HEK293T (cell line): ENCODE data around the gene NUDT16L1.

Source experiments
- CTCF ChIA-PET: fragments of 350-600 bp; formaldehyde crosslinking; extraction: SDS; loops from one replicate; lab custom pipeline; 2021; ENCODE audit warnings: antibody characterized with exemption, inconsistent platforms; lab: Yijun Ruan, JAX
- POLR2A ChIA-PET: fragments of 350-600 bp; formaldehyde crosslinking; extraction: SDS; loops from one replicate; lab custom pipeline; 2020; ENCODE audit warnings: antibody characterized with exemption, inconsistent platforms; lab: Yijun Ruan, JAX
- DNase-seq: peaks from one replicate; pipeline ENCODE4 v3.0.0; 2012; ENCODE audit warnings: mixed read lengths; ENCODE audit errors: extremely low spot score
- ARNT ChIP-seq: fragments of 450-650 bp; IDR thresholded peaks from 2 replicates; pipeline ENCODE4 v1.6.1; 2017; ENCODE audit warnings: mild to moderate bottlenecking
- BHLHE40 ChIP-seq: fragments of 450-650 bp; IDR thresholded peaks from 2 replicates; pipeline ENCODE4 v1.6.1; 2016; ENCODE audit warnings: mild to moderate bottlenecking, moderate library complexity, borderline replicate concordance
- CTBP1 ChIP-seq: fragments of 450-650 bp; IDR thresholded peaks from 2 replicates; pipeline ENCODE4 v1.6.1; 2016; ENCODE audit warnings: borderline replicate concordance
- ELF4 ChIP-seq: fragments of 450-650 bp; IDR thresholded peaks from 2 replicates; pipeline ENCODE4 v1.6.1; 2017; ENCODE audit warnings: antibody characterized with exemption
- FOXA1 ChIP-seq: fragments of 450-650 bp; IDR thresholded peaks from 2 replicates; pipeline ENCODE4 v1.6.1; 2016; ENCODE audit warnings: mild to moderate bottlenecking
- FOXK2 ChIP-seq: fragments of 450-650 bp; IDR thresholded peaks from 2 replicates; pipeline ENCODE4 v1.6.1; 2016; ENCODE audit warnings: mild to moderate bottlenecking
- FOXM1 ChIP-seq: fragments of 450-650 bp; IDR thresholded peaks from 2 replicates; pipeline ENCODE4 v1.6.1; 2017; ENCODE audit warnings: mild to moderate bottlenecking, borderline replicate concordance
- HDGF ChIP-seq: fragments of 450-650 bp; IDR thresholded peaks from 2 replicates; pipeline ENCODE4 v1.6.1; 2017; ENCODE audit warnings: antibody characterized with exemption, borderline replicate concordance
- L3MBTL2 ChIP-seq: fragments of 450-650 bp; conservative IDR thresholded peaks from 2 replicates; pipeline ENCODE4 v1.6.1; 2016; ENCODE audit warnings: mild to moderate bottlenecking
- LEF1 ChIP-seq: fragments of 450-650 bp; IDR thresholded peaks from 2 replicates; pipeline ENCODE4 v1.6.1; 2017; ENCODE audit warnings: mild to moderate bottlenecking, borderline replicate concordance
- NFRKB ChIP-seq: fragments of 450-650 bp; IDR thresholded peaks from 2 replicates; pipeline ENCODE4 v1.6.1; 2016; ENCODE audit warnings: mild to moderate bottlenecking, moderate library complexity
- PKNOX1 ChIP-seq: fragments of 450-650 bp; IDR thresholded peaks from 2 replicates; pipeline ENCODE4 v1.6.1; 2016
- SP1 ChIP-seq: fragments of 450-650 bp; IDR thresholded peaks from 2 replicates; pipeline ENCODE4 v1.6.1; 2017
- SUZ12 ChIP-seq: fragments of 450-650 bp; IDR thresholded peaks from 2 replicates; pipeline ENCODE4 v1.6.1; 2016; ENCODE audit warnings: mild to moderate bottlenecking
- TARDBP ChIP-seq: fragments of 450-650 bp; IDR thresholded peaks from 2 replicates; pipeline ENCODE4 v1.6.1; 2016
- ZNF384 ChIP-seq: fragments of 450-650 bp; IDR thresholded peaks from 2 replicates; pipeline ENCODE4 v1.6.1; 2016

The NUDT16L1 gene

GRCh38 chr16:4663777-4664465, 29.4 kb upstream of the NUDT16L1 start:
- ChIA-PET CTCF (no interaction called here), POLR2A (no interaction called here)
- DNase-seq: no peak
- TF ChIP-seq ZNF384 (no peak), HDGF (no peak), SP1 (no peak), TARDBP (no peak), LEF1 (no peak), FOXA1 (no peak), NFRKB (no peak), FOXK2 (no peak)

GRCh38 chr16:4664538-4665418, 28.6 kb upstream of the NUDT16L1 start:
- no peak for DNase-seq
- TF ChIP-seq ARNT (no peak), SUZ12 (no peak), HDGF (no peak), FOXA1 (no peak), ZNF384 (no peak), FOXK2 (no peak), ELF4 (no peak), TARDBP (no peak), L3MBTL2 (no peak), BHLHE40 (no peak), PKNOX1 (no peak)
- ChIA-PET POLR2A (no interaction called here), CTCF (no interaction called here)

GRCh38 chr16:4666537-4667202, 26.7 kb upstream of the NUDT16L1 start:
- POLR2A ChIA-PET: no interaction called here
- no peak for TF ChIP-seq FOXK2
- CTCF ChIA-PET: no interaction called here
- DNase-seq: no peak

- POLR2A ChIA-PET: no interaction called here
- DNase-seq: no peak
Observed at GRCh38 chr16:4667203-4667963, 26.0 kb upstream of the NUDT16L1 start.

GRCh38 chr16:4668313-4668960, 24.9 kb upstream of the NUDT16L1 start:
- TF ChIP-seq HDGF (no peak), L3MBTL2 (no peak), SUZ12 (no peak), PKNOX1 (no peak)
- no peak for DNase-seq
- ChIA-PET CTCF (no interaction called here), POLR2A (no interaction called here)

More at GRCh38 chr16:4667203-4667963, 26.0 kb upstream of the NUDT16L1 start:
- no peak for TF ChIP-seq ZNF384
- no peak for TF ChIP-seq NFRKB
- TF ChIP-seq TARDBP: no peak
- TF ChIP-seq BHLHE40: no peak
- TF ChIP-seq SUZ12: no peak
- no peak for TF ChIP-seq CTBP1
- no peak for TF ChIP-seq SP1
- no peak for TF ChIP-seq FOXA1
- no peak for TF ChIP-seq PKNOX1
- TF ChIP-seq HDGF: no peak
- TF ChIP-seq L3MBTL2: no peak
- no peak for TF ChIP-seq FOXM1
- no peak for TF ChIP-seq ELF4
- TF ChIP-seq LEF1: no peak
- TF ChIP-seq FOXK2: no peak
- CTCF ChIA-PET: no interaction called here
